SH-SY5Y (cell line): ENCODE data around the gene OMG.

Experiments used
- GATA2 ChIP-seq: IDR thresholded peaks from 2 replicates; pipeline ENCODE4 v1.6.1; 2011; ENCODE audit warnings: mild to moderate bottlenecking, low read depth, low read length
- GATA3 ChIP-seq: IDR thresholded peaks from 2 replicates; pipeline ENCODE4 v1.6.1; 2011; ENCODE audit warnings: low read depth, mild to moderate bottlenecking, low read length, moderate library complexity

OMG gene

GRCh38 chr17:31281061-31281460 lies 16.0 kb downstream of the OMG start:
- TF ChIP-seq GATA2 (no peak), GATA3 (no peak)

- TF ChIP-seq GATA2 (no peak), GATA3 (no peak)
Measured at GRCh38 chr17:31279401-31279800, 17.6 kb downstream of the OMG start.

GRCh38 chr17:31275116-31275515 lies 21.9 kb downstream of the OMG start:
- no peak for TF ChIP-seq GATA2
- TF ChIP-seq GATA3, result no peak

- TF ChIP-seq GATA2 (no peak), GATA3 (no peak)
Measured at GRCh38 chr17:31274252-31274651, 22.8 kb downstream of the OMG start.

GRCh38 chr17:31273516-31273915 lies 23.5 kb downstream of the OMG start:
- TF ChIP-seq GATA2 (no peak), GATA3 (no peak)

GRCh38 chr17:31272803-31273202 lies 24.2 kb downstream of the OMG start:
- TF ChIP-seq GATA2, result no peak
- no peak for TF ChIP-seq GATA3

- TF ChIP-seq GATA3 (no peak), GATA2 (no peak)
Measured at GRCh38 chr17:31272236-31272635, 24.8 kb downstream of the OMG start.

- TF ChIP-seq GATA3 (no peak), GATA2 (no peak)
Measured at GRCh38 chr17:31269578-31269983, 27.5 kb downstream of the OMG start.

GRCh38 chr17:31269036-31269577 lies 27.9 kb downstream of the OMG start:
- no peak for TF ChIP-seq GATA2
- no peak for TF ChIP-seq GATA3

- TF ChIP-seq GATA3, result no peak
- TF ChIP-seq GATA2, result no peak
Measured at GRCh38 chr17:31266042-31266441, 31.0 kb downstream of the OMG start.

GRCh38 chr17:31261601-31262000 lies 35.4 kb downstream of the OMG start:
- no peak for TF ChIP-seq GATA2
- TF ChIP-seq GATA3, result no peak

GRCh38 chr17:31260151-31260550 lies 36.9 kb downstream of the OMG start:
- TF ChIP-seq GATA2, result no peak
- TF ChIP-seq GATA3, result no peak

- TF ChIP-seq GATA3 (no peak), GATA2 (no peak)
Measured at GRCh38 chr17:31256936-31257335, 40.1 kb downstream of the OMG start.

- TF ChIP-seq GATA3 (no peak), GATA2 (no peak)
Measured at GRCh38 chr17:31254654-31255053, 42.4 kb downstream of the OMG start.

- no peak for TF ChIP-seq GATA3
- TF ChIP-seq GATA2, result no peak
Measured at GRCh38 chr17:31252741-31253140, 44.3 kb downstream of the OMG start.

GRCh38 chr17:31251970-31252328 lies 45.1 kb downstream of the OMG start:
- TF ChIP-seq GATA2, result no peak
- no peak for TF ChIP-seq GATA3
